Stimulated activated CD8-positive, alpha-beta memory T cell treated with anti-CD3 and anti-CD28 coated beads, Interleukin-4, amount 100 ng/mL, for 1 hour (primary cell): ENCODE results near the gene TMEM38B.

Experiments used
- DNase-seq, 2 donors: peaks; one replicate each; pipeline ENCODE4 v3.0.0-alpha.2; 2020; ENCODE audit warnings: low read depth in 2 of 2, low spot score in 1 of 2

TMEM38B gene, protein sequence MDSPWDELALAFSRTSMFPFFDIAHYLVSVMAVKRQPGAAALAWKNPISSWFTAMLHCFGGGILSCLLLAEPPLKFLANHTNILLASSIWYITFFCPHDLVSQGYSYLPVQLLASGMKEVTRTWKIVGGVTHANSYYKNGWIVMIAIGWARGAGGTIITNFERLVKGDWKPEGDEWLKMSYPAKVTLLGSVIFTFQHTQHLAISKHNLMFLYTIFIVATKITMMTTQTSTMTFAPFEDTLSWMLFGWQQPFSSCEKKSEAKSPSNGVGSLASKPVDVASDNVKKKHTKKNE

DNA sequence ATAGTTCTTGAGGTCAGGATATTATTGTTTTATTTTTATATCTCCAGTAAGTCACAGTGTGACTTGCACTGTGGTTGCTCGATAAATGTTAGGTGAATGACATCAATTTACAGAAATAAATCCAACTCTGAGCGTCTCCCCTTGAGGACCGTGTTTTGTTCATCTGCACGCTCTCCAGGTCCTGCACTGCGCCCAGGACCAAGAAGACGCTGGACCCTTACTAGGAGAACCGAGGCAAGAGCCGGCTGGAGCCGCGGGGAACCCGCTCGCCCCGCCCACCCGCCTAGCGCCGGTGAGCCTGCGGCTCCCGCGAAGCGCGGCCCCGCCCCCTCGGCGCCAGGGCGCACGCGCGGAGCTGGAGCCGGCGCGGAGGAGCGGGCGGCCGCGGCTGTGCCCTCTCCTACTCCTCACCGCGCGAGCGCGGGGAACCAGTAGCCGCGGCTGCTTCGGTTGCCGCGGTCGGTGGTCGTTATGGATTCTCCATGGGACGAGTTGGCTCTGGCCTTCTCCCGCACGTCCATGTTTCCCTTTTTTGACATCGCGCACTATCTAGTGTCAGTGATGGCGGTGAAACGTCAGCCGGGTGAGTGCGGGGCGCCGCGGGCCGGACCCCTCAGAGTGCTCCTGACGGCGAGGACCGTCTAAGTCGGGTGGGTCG is at the start of gene TMEM38B:
Gene TMEM38B (plus strand): TSS at position 352 of the 658 bp plus-strand sequence. CDS start 120 bp downstream, at position 472.
- DNase-seq: peak; percentile 50 to 55

DNA sequence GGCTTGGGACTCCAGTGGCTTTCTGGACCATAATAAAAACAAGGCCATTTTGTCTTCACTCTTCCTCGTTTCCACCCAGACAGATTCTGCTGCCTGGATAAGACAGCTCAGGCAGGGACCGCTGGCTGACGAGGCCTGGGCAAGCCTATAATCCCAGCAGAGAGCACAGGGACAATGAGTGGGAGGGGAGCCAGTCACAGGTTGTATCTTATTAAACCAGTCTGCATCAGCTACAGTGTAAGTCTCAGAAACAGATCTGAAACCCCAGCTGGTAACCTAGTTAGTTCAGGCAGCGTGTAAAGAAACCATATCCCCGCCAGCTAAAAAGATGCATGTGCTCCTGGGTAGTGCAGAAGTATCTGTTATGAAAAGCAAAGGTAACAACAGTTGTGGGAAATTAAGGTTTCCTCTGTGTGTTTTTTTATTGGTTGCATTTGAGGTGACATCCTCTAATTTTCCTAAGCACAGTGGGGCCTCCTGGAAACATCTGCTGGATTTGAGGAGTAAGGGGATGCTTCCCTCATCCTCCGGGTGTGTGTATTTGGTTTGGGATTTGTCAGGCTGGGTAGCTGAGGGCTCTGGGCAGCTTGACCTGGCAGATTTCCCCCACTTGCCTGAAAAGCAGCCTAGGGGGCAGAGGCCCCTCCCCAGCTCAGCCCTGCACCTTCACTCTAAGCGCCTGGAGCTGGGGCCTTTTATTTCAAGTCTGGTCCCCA is 47.3 kb upstream of the TMEM38B start:
- DNase-seq: no peak

DNA sequence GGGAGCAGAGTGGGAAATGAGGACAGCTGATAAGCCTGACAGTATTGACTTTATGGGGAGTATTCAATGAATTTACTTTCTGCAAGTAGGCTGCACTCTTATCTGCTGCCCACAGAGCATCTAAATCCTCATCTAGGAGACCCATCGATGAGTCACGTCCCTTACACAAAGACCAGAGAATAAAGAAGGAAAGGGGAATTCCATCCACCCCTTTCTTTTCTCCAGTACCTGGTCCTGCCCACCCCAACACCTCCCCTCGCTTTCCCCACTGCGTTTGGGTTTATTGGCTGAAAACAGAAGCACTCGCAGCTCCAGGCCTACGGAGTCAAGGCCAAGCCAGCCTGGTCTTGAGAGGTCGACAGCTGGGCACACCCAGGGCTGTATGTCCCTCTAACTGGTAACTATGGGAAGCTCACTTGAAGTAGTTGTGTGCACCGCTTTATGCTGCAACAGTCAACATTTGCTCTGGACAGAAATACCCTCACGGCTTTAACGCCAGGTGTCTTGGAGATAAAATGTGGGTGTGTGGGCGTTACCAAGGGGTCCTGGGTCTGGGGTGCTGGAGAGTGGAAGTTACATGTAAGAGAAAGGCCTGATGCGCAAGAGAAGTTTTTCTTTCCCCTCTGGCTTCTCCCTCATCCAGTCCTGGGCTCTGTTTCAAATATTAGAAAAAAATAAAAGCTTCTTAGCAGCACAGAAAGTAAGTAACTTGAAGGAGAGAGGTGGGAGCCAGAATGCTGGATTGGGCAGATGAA is 46.6 kb upstream of the TMEM38B start:
- DNase-seq: no peak

DNA sequence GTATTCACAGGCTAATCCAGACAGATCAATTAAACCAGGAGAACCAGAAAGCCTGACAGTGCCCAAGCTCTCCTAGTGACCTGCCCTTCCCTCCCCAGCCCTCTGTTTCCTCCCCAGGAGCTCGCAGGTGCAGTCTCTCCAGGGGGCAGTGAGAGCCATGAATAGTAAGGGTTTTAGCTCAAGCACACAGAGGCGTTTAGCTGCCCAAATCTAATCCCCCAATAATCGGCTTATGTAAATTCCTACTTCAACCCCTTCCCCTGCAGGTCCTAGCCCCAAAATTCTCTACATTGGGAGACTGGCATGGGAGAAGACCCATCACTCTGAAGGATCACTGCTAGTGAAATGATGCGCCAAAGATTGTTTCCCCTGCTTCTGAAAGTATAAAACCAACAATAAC is 42.5 kb upstream of the TMEM38B start:
- no peak for DNase-seq

DNA sequence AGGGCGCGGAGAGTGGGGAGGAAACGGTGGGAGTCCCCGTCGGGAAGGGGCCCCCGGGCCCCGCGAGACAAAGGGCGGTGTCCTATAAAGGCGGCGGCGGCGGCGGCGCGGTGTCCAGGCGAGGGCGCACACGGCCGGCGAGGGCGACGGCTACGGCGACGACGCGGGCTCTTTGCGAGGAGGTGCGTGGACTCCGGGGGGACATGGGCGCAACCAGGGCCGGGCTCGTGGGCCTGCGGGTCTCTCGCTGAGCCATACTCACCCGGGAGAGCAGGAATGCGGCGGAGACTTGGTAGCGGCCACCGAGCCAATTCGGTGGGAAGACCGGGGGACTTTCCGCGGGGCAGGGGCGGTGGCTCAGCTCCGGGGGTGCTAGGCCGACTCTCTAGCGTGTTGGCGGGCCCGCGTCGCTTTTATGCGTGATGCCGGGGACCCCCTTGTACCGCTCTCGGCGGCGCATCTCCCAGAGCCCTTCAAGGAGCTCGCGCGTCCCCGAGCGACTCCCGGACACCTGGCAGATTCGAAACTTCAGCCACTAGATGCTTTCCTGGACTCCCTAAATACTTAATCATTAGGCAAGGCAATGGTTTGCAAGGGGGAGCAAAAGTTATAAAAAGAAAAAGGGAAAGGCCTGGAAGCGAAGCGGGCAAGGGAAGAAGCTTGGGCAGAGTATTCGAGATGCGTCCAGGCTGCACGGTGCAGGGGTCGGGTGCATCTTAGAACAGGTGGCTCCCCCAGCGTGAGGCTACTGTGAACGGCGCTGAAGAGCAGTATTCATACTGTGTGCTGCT is 38.0 kb upstream of the TMEM38B start:
- no peak for DNase-seq

DNA sequence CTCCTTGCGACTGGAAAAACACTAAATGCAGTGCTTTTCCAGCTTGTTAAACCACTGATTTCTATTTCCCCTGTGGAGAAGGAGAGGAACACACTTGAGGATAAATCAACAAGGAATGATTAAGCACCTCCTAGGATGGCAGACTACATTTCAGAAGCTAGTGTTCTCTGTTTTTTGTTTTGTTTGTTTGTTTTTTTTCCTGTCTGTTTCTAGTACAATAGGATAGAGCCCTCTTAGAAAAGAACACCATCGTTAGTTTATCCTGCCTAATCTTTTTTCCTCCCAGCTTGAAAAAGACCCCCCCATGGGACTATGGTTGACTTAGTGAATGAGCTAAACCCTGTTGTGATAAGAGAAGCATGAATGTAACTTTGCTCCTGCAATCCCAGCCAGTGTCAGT is 36.0 kb upstream of the TMEM38B start:
- DNase-seq: no peak

DNA sequence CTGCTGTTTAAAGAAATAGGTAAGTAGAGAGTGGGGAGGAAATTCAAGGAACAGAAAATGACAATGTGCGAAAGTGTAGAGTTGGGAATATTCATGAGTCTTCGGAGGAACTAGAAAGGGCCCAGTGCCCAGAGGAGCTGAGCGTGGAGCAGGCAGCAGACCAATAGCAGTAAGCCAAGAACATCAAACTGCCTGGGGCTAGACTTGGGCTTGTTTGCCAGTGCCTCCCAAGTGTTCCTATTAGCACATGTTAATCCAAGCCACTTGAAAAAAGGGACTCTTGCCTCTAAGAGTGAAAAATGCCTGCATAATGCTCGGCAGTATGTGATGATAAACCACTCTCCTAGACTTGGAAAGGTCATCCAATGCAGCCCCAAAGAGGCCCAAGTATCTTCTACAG is 33.3 kb upstream of the TMEM38B start:
- DNase-seq: no peak

DNA sequence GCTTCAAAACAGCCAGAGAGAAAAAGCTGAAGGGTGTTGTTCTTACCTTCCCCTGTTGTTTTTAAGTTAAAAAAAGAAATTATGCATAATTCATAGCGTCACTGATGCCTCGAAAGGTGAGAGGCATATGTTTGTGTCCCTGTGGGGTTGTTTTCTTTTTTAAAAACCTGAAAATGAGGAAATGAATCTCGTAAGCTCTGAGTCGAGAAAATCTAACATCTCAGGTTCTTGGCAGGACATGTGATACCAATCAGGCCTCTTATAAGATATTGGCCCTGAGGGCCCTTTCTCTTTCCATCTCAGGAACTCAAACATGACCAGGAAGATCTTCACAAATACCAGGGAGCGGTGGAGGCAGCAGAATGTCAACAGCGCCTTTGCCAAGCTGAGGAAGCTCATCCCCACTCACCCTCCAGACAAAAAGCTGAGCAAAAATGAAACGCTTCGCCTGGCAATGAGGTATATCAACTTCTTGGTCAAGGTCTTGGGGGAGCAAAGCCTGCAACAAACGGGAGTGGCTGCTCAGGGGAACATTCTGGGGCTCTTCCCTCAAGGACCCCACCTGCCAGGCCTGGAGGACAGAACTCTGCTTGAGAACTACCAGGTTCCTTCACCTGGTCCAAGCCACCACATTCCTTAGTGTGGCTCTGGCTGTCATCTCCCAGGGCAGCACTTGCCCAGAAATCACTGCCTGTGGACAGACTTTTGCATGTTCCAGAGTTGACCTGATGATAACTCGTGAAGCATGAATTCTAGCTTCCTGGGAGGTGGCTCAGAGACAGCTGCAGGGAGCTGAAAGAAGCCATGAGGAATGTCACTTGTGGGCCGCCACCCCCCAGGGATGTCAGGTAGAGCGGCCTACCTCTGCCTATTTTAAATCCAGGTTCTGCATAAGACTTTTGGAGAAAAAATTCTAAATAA is 31.9 kb upstream of the TMEM38B start, which contains the start of gene TAL2:
Gene TAL2 (plus strand): TSS at position 274 of the 921 bp plus-strand sequence. CDS start 40 bp downstream, at position 314.
- no peak for DNase-seq

DNA sequence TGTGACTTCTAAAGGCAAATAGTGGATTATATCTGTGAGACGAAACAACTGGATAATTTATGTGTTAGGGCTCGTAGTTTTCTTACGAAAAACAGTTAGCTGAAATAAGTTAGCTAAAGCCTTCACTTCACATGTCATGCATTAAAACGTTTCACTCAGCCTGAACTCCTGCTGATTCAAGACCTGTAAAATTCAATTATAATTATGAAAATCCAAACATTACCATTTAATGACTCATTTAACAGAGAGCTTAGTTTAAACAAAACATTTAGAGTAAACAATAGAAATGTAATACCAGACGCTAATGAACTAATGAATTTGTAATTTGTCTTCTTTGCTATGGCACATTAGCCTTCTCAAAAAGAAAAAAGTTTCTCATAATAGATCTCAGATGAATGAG is 30.4 kb upstream of the TMEM38B start:
- DNase-seq: no peak

DNA sequence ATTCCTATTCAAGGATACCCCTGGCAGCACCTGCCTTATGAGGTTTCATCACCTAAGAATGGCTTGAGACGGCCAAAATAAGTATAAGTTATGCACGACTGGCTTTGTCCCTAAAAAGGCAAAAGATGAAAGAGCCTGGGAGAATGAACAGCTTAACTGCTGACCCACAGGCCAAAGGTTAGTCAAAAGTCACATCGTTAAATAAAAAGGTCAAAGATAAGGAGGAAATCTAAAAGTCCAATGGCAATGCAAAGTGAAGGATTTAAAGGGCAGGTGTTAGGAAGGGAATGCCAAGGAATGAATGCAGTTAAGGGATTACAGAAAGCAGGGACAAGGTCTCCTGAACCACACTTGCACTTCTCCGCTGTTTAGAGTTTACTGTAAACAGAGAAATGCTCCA is 26.5 kb upstream of the TMEM38B start:
- no peak for DNase-seq

DNA sequence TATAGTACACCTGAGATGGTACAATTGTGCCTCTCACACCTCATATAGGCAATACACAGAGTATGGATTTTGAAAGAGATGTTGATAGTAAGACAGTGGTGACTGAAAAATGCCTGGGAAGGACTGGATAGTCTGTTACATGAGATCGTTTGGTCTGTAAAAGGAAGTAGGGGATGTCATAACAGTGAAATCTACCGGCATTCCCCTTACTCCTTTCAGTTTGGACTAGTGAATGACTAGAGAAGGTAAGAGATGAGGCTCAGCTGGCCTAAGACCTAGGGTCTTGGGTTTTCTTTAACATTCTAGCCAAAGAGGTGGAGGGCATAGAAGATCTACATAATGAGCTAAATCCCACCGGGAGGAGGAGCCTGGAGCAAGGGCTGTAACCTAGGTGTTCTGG is 24.0 kb upstream of the TMEM38B start:
- DNase-seq: no peak

DNA sequence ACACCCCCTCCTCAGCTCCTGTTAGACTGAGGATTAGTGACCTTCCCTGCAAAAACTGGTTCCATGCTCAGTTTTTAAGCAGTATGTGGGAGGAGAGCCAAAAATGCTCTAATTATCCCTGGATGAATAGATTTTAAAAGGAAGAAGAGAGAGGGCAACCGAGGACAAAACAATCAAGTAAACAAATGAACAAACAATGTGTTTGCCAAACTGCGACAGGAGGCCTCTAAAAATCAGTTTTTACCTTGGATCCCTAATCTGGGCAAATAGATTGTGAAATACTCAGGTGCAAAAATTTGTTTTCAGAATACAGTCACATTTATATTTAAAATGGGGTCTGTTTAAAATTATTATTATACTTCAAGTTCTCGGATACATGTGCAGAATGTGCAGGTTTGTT is 23.6 kb upstream of the TMEM38B start:
- DNase-seq: no peak

DNA sequence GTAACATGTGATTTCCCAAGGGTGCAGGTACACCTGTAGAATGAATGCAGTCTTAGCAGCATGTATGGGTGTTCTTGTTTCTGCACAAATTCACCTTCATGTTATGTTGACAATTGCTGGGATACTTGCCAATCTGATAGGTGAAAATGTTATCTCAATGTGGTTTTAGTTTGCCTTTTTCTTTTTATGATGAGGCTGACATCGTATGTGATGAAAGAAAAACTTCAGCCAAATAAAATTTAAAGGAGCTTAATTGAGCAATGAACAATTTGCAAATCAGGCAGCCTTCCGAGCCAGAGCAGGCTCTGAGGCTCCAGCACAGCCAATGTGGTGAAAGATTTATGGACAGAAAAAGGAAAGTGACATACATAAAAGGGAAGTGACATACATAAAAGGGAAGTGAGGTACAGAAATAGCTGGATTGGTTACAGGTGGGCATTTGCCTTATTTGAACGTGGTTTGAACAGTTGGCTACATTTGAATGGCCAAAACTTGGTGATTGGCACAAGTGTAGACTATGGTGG is 21.6 kb upstream of the TMEM38B start:
- DNase-seq: no peak

DNA sequence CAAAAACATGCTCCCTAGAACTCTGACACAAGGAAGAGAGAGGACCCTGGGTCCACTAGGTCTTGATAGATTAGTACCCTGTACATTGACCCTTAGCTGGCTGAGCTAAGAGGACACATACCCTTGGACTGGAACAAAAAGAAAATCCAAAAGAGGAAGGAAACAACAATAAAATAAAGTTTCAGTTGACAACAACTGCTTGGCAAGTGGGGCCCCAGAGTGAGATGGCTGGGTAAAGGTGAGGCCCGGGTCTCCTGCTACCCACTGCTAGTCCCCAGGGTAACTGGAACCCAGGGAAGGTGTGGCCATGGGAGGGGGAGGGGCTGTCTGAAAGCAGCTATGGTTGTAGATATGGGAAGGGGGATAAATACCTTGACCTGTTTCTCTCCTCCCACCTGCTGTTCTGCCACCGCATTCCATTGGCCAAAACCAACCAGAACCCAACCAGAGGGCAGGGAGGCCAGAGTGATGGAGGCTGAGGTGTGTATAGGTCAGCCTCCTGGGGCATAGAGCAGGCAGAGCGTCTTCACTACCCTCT is 20.4 kb upstream of the TMEM38B start:
- no peak for DNase-seq

DNA sequence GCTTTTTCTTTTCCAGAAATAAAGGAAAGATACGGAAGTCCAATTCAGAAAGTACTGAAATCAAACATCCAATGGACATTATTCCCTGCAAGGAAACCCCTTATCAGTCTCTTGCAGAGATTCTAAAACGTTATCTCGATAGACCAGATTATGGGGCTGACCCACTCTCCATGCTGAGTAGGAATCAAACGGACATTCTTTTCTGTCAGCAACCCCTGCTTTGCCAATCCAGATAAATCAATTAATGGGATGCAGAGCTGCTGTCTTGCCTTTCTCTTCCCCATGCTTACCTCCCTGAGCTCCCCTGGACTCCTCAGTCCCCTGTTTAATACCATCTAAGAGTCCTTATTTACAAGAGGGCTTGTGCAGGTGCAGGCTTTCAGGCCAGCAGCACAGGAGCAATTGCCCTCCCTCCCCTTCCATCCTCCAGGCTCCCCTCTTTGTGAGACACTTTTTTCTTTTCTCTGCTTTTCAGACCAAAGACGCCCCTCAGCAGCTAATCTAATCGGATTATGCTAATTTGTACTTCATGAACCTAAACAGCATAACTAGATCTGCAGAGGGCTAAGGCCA is 17.9 kb upstream of the TMEM38B start:
- no peak for DNase-seq

DNA sequence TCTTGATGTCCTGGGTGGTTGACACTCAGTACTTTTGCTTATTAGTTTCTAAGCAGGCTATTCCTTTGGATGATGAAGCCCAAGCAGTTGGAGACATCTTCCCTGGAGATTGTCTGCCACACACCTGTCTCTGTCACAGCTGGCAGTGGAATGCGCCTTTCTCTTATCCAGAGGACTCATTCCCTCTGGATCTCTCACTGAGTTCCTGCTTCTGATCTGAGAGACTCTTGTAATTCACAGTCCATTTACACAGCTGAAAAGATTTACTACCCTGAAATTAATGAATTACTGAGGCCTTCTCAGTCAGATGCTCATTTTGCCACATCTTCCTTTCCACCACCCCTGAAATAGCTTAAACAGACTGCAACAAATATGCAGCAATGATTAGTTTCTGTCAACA is 16.2 kb upstream of the TMEM38B start:
- no peak for DNase-seq

DNA sequence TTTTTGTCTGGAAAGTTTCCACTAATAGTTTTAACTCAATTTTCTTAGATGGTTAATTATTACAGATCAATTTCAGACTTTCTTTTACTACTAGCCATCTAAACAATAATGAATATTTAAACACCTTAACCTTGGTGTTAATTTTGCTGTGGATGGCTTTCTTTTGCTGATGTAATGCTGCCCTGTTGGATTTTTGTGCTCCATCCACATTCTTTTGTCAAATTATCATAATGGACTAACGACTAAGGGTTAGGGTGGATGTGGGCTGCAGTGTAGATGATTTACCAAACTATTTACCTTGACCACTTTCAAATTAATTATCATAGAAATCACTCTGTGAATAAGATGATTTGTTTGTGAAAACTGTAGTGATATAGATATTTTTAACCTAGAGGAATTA is 15.6 kb upstream of the TMEM38B start:
- no peak for DNase-seq

DNA sequence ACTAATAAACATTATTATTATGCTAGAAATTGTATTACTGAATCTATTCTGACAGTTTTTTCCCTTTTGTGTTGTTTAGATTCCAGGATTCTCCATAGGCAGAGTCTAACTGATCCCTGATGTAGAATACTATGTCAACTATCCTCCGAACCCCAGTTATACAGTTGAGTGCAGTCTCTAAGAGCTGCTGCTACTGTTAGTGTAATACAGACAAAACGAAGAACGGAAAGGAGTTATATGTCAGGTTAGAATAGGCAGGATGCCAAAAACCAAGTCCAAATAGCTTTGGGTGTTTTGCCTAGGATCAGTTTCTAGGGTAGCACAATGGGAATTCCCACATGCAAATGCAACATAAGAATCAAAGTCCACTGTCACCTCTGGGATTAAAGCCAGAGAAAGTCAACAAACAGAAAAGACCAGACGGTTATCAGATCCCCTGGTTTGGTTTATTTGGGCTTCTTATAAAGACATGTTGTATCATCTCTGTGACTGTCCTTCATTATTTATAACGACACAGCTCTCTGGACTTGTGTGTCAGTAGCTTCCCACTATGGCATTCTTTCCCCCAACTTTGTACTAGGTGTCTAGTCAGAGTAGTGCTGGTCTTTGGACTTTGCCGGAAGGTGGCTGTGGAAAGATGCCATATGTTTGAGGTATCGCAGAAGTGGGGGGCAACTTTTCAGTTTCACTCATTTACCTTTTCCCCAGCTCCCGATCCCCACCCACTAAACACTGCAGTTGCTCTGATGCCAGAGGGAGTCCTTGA is 14.9 kb upstream of the TMEM38B start:
- DNase-seq: no peak
